HG03558 (cell line): ENCODE data around the gene TMEM175.
"Not testable (repeated sequence)": the region's sequence is repeated elsewhere in the genome, so short reads cannot be mapped to it uniquely, and the experiment has no call there.

Experiments
- ATAC-seq: cut with Tn5 transposase; IDR thresholded peaks from one replicate; pipeline ENCODE4 v1.9.1; 2021; ENCODE audit warnings: moderate number of reproducible peaks; ENCODE audit not compliant: unreplicated experiment; ENCODE audit errors: extremely low read depth

TMEM175 gene

DNA sequence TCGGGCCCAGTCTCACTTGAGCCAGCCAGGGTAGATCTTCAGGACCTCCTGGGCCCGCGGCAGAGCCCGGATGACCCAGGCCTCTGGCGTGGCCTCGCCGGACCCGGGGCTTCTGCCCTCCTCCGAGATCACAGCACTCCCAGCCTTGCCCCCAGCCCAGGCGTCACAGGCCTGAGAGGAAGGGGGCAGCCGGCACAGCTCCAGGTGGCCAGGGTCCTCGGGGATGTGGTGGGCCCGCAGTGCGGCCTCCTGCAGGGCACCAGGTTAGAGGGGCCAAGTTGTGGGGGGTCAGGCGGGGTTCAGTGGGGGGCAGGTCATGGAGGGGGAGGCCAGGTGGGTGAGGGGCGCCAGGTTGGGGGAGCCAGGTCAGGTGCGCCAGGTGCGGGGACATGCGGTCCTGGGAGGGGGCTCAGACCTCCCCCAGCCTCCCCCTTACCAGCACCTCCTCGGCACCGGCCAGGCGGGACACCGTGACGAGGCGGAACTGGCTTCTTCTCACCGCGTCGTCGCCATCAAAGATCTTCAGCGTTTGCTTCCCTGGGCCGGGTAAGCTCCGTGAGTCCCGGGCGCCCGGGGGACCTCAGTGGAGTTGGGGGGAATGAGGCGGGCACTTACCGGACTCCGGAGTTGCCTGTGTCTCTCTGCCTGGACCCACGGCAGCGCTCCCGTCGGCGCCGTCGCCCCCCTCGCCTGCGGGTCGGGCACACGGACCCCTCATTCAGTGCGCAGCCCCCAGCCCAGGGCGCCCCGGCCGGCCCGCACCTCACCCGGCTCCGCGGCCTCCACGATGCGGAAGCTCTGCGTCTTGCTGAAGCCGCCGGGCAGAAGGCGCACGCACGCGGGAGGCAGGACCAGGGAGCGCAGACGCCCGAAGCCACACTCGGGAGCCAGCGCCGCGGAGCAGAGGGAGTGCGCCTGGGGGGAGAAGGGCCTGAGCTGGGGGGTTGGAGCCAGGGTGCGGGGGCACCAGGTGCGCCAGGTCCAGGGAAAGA lies 35.1 kb downstream of the TMEM175 start:
- no peak for ATAC-seq

GRCh38 chr4:968221-968620 lies 36.0 kb downstream of the TMEM175 start:
- no peak for ATAC-seq

GRCh38 chr4:968621-969394 lies 36.5 kb downstream of the TMEM175 start:
- ATAC-seq = no peak

DNA sequence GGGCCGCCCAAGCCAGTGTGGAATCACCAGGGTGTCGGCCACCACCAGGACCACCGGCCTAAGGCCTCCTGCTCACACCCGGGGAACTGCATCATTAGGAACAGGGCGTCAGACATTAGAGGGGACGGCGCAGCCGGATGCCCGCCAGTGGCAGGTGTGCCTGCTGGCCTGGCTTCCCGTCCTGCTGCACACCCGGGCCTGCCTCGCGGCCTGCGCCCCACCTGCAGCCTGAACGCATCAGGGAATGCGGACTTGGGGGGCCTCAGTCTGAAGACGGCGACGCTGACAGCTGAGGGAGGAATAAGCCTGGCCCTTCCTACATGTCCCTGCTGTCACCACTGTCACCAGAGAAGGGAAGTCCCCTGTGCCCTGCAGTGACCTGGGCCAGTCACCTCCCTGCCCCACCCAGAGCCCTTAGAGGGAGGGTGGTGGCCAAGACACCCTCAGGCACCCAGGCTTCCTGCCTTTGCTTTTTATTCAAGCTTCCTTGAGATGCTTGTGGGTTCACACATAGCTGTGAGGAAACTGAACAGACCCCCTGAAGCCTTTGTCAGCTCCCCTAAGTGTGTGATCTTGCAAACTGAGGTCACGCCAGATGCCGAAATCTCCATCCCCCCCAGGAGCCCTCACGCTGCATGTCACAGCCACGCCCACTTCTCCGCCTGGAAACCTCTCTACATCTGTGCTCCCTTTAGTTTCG lies 37.9 kb downstream of the TMEM175 start:
- no peak for ATAC-seq

DNA sequence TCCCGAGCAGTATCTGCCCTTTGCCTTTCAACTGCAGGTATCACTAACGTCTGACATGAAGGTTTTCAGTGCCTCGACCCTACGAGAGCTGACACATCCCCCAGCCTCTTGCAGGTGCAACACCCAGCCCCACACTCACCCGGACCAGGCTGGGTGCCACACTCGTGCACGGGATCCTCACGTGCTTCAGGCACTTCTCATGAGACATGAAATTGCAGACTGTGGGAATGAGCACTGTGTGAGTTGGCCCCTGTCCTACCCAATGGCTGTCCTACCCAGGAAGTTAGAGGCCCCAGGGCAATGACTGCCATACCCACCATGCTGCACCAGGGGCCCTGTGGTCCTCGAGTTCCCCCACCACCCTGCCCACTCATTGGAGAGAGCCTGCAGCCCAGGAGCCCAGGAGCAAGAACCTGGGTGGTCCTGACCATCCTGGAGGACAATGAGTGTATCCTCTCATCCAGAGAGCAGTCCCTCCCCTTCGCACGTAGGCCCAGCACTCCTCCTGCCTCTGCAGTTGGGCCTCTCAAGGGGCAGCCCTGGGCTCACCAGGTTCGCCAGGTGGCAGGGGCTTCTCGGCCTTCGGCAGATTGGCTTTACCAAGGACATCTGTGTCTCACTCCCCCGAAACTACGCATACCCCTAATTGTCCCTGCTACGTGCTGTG lies 38.7 kb downstream of the TMEM175 start:
- no peak for ATAC-seq

- ATAC-seq = no peak
Measured at GRCh38 chr4:971666-972500, 39.6 kb downstream of the TMEM175 start.

DNA sequence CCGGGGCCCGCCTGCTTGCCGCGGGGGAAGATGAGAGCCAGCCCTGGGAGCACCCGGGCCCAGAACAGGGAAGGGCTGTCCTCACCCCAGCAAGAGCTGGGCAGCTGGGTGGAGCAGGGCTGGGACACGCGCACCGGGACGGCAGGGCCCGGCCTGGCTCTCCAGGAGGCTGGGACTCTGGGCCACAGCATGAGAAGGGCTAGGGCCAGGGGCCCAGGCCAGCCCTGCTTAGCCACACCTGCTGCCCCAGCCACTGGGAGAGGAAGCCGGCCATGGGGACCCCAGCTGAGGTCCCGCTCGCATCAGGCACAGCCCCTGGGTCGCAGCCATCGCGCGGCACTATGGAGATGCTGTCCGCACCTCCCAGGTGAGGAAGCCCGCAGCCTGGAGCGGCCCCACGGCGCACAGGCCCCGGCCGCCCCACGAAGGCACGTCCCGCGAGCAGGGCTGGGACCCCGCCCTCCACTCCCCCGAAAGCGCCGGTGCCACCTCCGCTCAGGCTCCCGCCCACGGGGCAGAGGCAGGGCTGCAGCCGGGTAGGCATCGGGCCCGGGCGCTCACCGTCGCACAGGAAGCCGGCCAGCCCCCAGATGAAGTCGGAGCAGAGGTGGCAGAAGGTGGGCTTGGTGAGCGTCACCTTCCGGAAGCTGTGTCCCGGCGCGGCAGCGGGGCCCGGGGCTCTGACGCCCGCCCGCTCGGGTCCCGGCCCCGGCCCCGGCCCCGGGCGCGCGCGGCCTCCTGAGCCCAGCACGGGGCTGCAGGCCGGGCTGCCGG lies 40.6 kb downstream of the TMEM175 start:
- no peak for ATAC-seq

GRCh38 chr4:973431-974397 lies 41.5 kb downstream of the TMEM175 start, which contains the start of gene DGKQ:
Gene DGKQ, minus strand, starts transcription at chr4:973569. Its CDS starts 87 bp downstream, at chr4:973482.
- no peak for ATAC-seq

DNA sequence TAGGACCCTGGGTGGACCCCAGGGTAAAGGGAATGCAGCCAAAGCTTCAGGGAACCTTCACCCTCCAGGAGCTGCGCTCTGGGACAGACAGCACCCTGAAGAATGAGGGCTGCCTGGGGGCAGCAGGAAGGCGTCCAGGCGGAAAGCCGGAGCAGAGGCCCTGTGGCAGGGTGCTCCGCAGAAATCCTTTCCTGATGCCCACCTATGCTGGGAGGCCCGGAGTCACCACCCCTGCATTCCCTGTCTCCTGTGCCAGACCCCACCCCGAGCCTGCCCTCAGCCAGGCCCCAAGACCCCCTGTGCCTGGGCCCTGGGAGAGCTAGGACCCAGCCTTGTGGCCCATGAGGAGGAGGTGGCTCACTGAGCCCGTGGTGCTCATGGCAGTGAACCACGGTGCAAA lies 42.4 kb downstream of the TMEM175 start:
- ATAC-seq = no peak

GRCh38 chr4:976016-976415 lies 43.8 kb downstream of the TMEM175 start:
- not testable (repeated sequence) for ATAC-seq

- ATAC-seq = no peak
Measured at GRCh38 chr4:978957-979701, 46.9 kb downstream of the TMEM175 start.

GRCh38 chr4:982291-982690 lies 50.0 kb downstream of the TMEM175 start:
- ATAC-seq = no peak

DNA sequence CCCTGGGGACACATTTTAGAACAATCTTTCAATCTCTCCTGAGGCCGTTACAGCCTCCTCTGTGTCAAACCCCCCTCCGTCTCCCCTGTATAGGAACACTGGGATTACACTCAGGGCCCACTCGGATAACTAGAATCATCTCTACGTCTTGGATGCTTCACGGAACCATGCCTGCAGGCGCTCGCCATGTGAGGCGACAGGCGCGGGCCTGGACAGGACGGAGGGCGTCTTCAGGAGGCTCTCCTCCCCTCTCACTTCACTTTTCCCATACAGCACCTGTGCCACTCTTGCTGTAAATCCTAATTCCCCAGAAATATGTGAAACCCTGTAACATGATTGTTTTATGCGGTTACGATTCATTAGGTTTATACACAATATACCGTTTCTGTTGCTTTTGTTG lies 50.6 kb downstream of the TMEM175 start:
- no peak for ATAC-seq

GRCh38 chr4:984336-985054 lies 52.2 kb downstream of the TMEM175 start:
- ATAC-seq = no peak

DNA sequence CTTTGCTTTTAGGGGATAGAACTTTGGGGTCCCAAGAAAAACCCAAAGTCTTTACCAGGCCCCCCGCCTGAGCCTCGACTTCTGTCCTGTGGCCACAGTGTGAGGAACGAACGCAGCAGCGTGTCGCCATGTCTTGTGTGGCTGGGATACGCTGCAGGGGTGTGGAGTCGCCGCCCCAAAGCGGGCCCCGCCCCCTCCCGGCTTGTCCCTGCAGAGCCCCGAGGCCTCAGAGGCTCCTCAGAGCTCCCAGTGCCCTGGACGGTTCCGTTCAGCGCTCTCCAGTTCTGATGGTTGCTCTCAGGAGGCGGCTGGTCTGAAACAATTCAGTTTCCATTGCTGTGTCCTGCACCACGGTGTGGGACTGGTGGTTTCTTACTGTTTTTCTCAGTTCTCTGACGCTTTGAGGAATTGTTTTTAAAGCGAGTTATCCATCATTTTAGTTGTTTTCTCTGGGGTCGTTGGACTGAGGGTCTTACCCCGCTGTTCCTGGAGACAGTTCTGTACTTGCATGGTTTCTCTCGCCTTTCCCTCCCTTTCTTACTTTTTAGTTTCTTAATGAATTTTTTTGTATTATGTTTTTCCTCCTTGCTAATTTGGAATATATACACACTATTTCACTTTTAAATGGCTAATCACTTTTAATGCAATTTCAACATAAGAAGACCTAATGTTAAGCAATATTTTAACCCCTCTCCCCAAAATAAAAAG lies 53.0 kb downstream of the TMEM175 start:
- ATAC-seq = no peak
